Measurements from ENCODE around the gene DUSP28.
A peak's percentile ranks its signal among the peaks of the same experiment; 100 is the strongest.

Gene DUSP28, protein sequence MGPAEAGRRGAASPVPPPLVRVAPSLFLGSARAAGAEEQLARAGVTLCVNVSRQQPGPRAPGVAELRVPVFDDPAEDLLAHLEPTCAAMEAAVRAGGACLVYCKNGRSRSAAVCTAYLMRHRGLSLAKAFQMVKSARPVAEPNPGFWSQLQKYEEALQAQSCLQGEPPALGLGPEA

DNA sequence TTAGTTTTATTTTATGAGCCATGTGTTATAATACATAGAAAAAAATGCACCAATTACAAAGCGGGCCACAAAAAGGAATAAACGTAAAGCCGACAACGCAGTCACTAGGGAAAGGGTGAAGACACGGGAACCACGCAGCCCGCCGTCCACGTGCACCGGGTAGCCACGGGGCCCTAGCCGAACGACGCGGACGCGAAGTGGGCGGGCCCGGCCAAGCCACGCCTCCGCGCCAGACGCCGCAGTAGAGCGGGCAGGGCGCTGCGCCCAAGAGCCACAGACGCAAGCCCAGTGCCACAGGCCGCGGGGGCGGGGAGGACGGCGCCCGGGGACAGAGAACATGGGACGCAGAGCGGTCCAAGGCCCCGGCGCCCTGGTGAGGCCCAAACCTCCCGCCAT, at the start of gene DUSP28:
Gene DUSP28, plus strand, starts transcription at position 274 of the 396 bp plus-strand sequence. CDS start 328 bp downstream, outside the sequence.
- CTCF ChIA-PET, result interaction anchor here (7.9 kb wide), 1 partner anchor 24 kb away, joined by 100 read pairs; the partner anchor contains the start of gene CAPN10

DNA sequence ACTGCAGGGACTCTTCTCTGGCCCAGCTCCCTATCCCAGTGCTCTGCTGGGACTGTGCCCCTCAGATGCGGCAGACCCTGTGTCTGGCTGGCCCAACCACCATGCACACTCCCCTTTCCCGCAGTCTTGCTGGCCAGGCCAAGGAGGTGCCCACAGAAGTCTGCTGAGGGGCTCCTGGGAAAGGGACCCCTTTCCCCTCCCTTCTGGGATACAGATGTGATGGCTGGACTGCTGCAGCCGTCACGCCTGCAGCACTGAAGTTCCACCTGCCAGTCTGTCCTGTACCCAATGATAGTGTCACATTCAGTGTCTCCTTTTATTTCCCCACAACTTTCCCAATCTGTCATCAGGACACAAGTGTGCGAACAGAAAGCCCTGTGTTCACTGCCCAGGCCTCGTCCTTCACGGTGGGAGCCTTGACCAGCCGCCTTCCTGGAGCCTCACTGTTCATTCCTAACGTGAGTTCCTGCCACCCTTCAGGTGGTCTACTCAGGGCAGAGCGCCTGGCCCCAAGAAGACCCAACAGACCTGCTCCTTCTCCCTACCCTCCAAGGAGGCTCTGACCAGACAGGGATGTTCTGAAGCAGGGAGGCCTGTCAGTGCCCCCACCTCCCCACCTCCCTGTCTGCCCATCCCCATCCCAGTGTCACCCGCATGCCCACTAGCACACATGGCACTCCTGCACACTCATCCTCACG, 49.5 kb upstream of the DUSP28 start:
- H3K36me3 Mint-ChIP-seq, result peaks cover 1% of the 10 kb centered on the region
- CTCF ChIA-PET, result interaction anchor here (1.4 kb wide), 1 partner anchor 46 kb away, joined by 3 read pairs; no protein-coding TSS in a partner anchor
- no peak overlapping the region for H3K27ac Mint-ChIP-seq
- H3K9me3 Mint-ChIP-seq, result no peaks in the 10 kb centered on the region
- H3K4me3 Mint-ChIP-seq, result no peak overlapping the region
- no peaks in the 10 kb centered on the region for H3K27me3 Mint-ChIP-seq
- H3K4me1 Mint-ChIP-seq, result peaks cover 13% of the 10 kb centered on the region
- DNase-seq, result no peak

More for the DNA sequence above, at the start of gene DUSP28:
- Mint-ChIP-seq H3K4me1 (peaks cover 73% of the 10 kb centered on the region), H3K4me3 (peak within 1 kb of the TSS; percentile 82), H3K27ac (peak within 1 kb of the TSS; percentile 90), H3K36me3 (peaks cover 55% of the 10 kb centered on the region), H3K9me3 (no peaks in the 10 kb centered on the region), H3K27me3 (no peaks in the 10 kb centered on the region)
- peak; percentile 93 for DNase-seq

DNA sequence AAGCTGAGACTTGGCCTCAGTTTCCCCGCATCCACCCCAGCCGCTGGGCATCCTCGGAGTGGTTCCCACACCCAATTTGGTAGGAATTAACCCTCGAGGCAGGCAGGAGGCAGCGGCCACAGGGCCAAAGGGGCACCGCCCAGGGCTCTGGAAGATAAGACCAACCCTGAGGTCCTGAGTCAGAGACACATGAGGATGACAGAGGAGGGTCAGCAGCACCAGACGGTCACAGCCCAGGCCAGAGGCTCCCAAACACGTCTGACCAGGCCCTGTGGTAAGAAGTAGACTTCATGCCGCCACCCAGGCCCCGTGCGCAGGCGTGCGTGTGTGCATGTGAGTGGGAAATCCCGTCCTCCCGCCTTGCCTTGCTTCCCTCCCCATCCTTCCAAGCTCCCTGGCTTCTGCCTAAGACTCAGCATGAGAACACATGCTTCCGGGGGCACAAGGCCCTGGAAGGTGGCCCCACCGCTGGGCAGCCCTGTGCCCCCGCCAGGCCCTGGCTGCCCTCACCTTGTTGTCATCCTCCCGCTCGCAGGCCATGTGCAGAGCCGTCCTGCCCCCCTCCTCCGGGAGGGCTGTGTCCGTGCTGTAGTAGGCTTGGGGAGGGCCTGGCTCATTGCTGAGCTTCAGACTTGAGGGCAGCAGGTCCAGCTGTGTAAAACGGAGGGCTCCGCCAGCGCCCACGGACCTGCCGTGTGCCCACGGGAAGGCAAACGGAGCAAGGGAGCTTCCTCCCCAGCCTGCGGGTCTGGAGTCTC, 48.6 kb upstream of the DUSP28 start:
- H3K4me1 Mint-ChIP-seq, result peaks cover 13% of the 10 kb centered on the region
- CTCF ChIA-PET, result interaction anchor here (1.4 kb wide), 1 partner anchor 45 kb away, joined by 3 read pairs; no protein-coding TSS in a partner anchor
- H3K27me3 Mint-ChIP-seq, result no peaks in the 10 kb centered on the region
- H3K9me3 Mint-ChIP-seq, result no peaks in the 10 kb centered on the region
- DNase-seq, result no peak
- H3K27ac Mint-ChIP-seq, result no peak overlapping the region
- no peak overlapping the region for H3K4me3 Mint-ChIP-seq
- H3K36me3 Mint-ChIP-seq, result peaks cover 1% of the 10 kb centered on the region

DNA sequence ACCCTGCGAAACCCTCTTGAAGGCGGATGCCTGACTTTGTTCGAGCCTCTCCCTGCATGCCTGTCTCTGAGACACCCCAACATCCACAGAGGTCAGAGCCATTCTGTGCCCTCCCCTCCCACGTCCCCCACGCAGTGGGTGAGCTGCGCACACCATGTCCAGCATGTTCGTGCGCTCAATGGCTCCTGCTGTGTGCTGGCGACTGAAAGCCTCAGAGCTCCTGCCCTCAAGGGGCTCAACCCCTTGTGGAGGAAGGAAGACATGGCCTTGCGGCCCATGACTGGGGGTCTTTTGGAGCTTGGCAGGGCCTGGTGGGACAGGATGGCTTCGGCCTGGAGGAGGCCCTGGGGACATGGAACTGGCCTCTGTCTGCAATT, 48.1 kb upstream of the DUSP28 start:
- no peak overlapping the region for H3K4me3 Mint-ChIP-seq
- H3K4me1 Mint-ChIP-seq, result peaks cover 13% of the 10 kb centered on the region
- CTCF ChIA-PET, result interaction anchor here (1.4 kb wide), 1 partner anchor 45 kb away, joined by 3 read pairs; no protein-coding TSS in a partner anchor
- peaks cover 1% of the 10 kb centered on the region for H3K36me3 Mint-ChIP-seq
- no peaks in the 10 kb centered on the region for H3K27me3 Mint-ChIP-seq
- DNase-seq, result no peak
- H3K27ac Mint-ChIP-seq, result no peak overlapping the region
- no peaks in the 10 kb centered on the region for H3K9me3 Mint-ChIP-seq

DNA sequence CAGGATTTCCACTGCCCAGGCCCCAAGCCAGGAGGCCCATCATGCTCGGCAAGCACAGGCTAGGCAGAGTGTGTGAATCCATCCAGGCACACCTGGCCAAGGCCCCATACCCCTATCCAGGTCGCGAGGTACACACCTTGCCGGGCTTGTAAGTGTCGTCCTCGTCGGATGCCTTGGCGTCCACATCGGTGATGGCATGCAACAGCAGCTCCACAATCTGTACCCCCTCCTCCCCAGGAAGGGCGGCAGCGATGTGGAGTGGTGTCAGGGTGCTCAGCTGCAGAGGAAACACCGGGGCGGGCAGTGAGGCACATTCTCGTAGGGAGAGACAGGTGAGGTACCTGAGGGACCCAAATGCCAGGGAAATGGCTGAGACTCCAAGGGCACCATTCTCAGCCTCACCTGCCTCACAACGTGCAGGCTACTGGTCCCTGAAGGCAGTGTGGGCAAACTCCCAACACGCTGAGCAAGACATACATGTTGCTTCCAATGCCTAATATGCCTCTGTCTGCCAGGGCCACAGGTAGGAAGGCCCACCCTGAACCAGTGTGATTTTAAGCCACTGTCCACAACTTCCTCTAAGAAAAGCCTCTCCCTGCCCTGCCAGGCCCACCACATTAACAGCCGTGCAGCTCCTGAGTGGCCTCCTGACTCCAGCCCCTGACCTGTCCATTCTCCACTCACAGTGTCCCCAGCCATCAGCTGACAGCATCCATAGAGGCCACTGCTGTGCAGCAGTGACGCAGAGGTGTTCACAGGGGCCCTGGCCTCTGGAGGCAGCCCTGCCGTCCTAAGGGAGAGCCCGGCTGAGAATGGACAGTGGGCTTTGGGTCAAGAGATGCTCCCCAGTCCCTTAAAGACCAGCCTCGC, 47.3 kb upstream of the DUSP28 start:
- peaks cover 13% of the 10 kb centered on the region for H3K4me1 Mint-ChIP-seq
- CTCF ChIA-PET, result interaction anchor here (1.3 to 1.8 kb wide), 4 partner anchors 10 to 75 kb away, joined by 4 to 20 read pairs (median 7); no protein-coding TSS in a partner anchor
- H3K27me3 Mint-ChIP-seq, result no peaks in the 10 kb centered on the region
- peak overlapping the region; percentile 60 for H3K27ac Mint-ChIP-seq
- H3K36me3 Mint-ChIP-seq, result peaks cover 1% of the 10 kb centered on the region
- H3K4me3 Mint-ChIP-seq, result no peak overlapping the region
- no peaks in the 10 kb centered on the region for H3K9me3 Mint-ChIP-seq
- DNase-seq, result no peak

DNA sequence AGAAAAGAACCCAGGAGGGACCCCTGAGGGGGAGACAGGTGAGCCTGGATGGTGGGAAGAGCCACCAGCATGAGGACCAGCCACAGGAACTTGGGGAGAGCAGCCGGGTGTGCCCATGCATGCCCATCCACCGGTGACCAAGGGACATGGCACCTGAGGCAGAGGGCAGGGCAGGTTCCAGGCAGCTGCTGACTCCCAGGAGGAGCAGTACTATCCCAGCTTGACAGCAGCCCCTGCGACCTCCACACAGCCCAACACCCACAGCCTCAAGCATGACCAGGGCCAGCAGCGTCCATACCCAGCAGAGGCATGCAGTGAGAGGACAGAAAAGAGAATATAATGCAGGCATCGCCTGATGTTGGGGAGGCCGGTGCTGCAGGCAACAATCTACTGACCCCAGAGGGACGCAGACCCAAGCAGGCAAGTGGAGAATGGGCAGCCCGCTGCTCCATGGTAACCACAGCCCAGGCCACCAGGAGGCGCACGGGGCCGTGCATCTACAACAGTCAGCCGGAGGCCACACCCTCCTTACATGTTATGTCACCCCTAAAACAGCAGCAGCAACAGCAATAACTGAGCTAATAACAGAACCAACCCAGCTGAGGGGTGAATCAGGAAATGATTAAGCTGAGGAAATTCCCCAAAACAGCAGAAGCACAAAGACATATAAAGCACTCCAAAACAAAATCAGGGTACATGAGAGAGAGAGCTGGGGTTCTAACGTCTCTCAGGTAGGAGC, 46.4 kb upstream of the DUSP28 start:
- Mint-ChIP-seq H3K4me3 (no peak overlapping the region), H3K27ac (no peak overlapping the region), H3K4me1 (peaks cover 13% of the 10 kb centered on the region), H3K9me3 (no peaks in the 10 kb centered on the region), H3K27me3 (no peaks in the 10 kb centered on the region), H3K36me3 (peaks cover 3% of the 10 kb centered on the region)
- peak; percentile 88 for DNase-seq
- CTCF ChIA-PET, result interaction anchor here (0.6 to 1.9 kb wide), 32 partner anchors 9 to 328 kb away, joined by 3 to 20 read pairs (median 4); partner anchors contain the start of genes ANKMY1, CAPN10 and RNPEPL1

DNA sequence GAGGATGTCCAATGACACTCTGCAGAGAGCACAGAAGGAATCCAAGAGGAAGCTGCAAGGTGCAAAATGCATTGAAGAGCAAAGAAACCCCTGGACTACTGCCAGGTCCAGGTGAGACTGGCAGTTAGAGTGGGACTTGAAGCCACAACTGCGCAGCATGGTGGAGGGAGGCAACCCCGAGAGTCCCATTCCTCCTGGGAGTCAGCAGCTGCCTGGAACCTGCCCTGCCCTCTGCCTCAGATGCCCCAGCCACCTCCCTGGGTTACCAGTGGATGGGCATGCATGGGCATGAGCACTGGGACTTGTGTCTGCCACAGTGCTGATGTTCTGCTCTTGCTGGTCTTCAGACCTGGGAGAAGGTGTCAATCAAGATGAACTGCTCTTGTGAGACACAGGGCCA, 45.5 kb upstream of the DUSP28 start:
- DNase-seq, result peak; percentile 4
- CTCF ChIA-PET, result interaction anchor here (0.7 to 1.9 kb wide), 18 partner anchors 10 to 327 kb away, joined by 3 to 20 read pairs (median 4); partner anchors contain the start of genes ANKMY1 and CAPN10
- Mint-ChIP-seq H3K27me3 (peaks cover 8% of the 10 kb centered on the region), H3K4me3 (no peak overlapping the region), H3K4me1 (peaks cover 13% of the 10 kb centered on the region), H3K36me3 (peaks cover 4% of the 10 kb centered on the region), H3K9me3 (no peaks in the 10 kb centered on the region), H3K27ac (no peak overlapping the region)

DNA sequence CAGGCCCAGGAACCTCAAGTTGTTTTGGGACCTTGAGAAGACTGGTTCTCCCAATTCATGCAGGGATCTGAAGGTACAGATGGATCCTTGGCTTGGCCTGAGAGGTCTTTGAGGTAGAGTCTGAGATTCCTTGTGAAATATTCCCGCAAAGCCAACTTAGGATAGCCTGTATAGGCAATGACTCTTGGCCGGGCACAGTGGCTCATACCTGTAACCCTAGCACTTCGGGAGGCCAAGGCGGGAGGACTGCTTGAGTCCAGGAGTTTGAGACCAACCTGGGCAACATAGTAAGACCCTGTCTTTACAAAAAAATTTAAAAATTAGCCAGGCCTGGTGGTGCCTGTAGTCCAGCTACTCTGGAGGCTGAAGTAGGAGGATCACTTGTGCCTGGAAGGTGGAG, 42.8 kb upstream of the DUSP28 start:
- no peak overlapping the region for H3K27ac Mint-ChIP-seq
- H3K4me1 Mint-ChIP-seq, result peaks cover 13% of the 10 kb centered on the region
- DNase-seq, result peak; percentile 7
- H3K4me3 Mint-ChIP-seq, result no peak overlapping the region
- H3K36me3 Mint-ChIP-seq, result peaks cover 16% of the 10 kb centered on the region
- CTCF ChIA-PET, result no interaction called here
- H3K27me3 Mint-ChIP-seq, result peaks cover 14% of the 10 kb centered on the region
- peaks cover 3% of the 10 kb centered on the region for H3K9me3 Mint-ChIP-seq

DNA sequence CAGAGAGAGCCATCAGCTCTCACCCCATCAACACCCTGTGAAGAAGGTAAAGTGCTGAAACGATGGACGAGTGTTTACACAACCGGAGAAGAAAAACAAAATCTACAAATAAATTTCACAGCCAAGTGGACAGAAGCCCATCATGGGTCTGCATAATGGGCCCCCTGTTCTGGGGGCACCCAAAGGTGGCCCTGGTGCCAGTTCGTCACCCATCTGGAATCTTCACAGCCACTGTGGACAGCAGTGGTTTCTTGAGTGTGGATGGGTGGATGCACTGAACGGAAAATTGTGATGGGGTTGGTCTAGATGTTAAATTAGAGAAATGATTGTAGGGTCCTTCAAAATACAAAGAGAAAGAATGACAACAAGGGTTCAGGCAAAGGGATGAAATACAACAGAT, 41.2 kb upstream of the DUSP28 start:
- Mint-ChIP-seq H3K27ac (no peak overlapping the region), H3K4me3 (no peak overlapping the region), H3K9me3 (peaks cover 13% of the 10 kb centered on the region), H3K36me3 (peaks cover 30% of the 10 kb centered on the region), H3K4me1 (peaks cover 5% of the 10 kb centered on the region), H3K27me3 (peaks cover 14% of the 10 kb centered on the region)
- CTCF ChIA-PET, result no interaction called here
- peak; percentile 0 for DNase-seq

DNA sequence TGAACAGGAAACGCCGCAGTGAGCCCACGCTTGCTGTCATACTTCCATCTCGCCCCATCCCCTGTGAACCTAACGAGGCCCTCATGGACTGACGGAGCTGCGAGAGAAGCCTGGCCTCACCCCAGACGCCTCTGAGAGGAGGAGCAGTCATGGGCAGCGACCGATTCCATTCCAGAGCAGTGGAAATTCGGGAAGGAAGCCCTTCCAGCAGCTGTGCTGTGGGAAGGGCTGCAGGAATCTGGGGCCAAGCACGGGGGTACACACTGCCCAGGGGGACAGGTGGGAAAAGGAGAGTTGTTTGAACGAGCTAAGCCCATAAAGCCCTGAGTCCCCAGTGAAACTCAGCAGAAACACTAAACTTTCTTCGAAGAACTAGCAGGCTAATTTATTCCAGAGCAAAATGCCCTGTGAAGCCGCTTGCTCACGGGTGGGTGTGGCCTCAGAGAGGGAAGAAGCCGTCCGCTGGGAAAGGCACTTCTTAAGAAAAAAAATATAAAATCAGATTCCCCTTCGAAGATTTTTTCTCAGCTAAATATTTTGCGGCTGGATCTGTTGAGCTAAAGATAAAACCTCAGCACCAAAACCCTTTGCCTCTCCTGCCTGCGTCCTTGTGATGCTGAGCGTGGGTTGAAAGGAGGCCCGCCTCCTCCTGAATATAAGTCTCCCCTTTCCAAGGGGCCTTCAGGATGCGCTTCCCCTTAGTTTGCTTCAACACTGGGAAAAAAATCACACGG, 40.6 kb upstream of the DUSP28 start:
- Mint-ChIP-seq H3K36me3 (peaks cover 34% of the 10 kb centered on the region), H3K4me1 (no peaks in the 10 kb centered on the region), H3K9me3 (peaks cover 18% of the 10 kb centered on the region), H3K4me3 (no peak overlapping the region), H3K27me3 (peaks cover 14% of the 10 kb centered on the region), H3K27ac (no peak overlapping the region)
- CTCF ChIA-PET, result no interaction called here
- DNase-seq, result peak; percentile 17

DNA sequence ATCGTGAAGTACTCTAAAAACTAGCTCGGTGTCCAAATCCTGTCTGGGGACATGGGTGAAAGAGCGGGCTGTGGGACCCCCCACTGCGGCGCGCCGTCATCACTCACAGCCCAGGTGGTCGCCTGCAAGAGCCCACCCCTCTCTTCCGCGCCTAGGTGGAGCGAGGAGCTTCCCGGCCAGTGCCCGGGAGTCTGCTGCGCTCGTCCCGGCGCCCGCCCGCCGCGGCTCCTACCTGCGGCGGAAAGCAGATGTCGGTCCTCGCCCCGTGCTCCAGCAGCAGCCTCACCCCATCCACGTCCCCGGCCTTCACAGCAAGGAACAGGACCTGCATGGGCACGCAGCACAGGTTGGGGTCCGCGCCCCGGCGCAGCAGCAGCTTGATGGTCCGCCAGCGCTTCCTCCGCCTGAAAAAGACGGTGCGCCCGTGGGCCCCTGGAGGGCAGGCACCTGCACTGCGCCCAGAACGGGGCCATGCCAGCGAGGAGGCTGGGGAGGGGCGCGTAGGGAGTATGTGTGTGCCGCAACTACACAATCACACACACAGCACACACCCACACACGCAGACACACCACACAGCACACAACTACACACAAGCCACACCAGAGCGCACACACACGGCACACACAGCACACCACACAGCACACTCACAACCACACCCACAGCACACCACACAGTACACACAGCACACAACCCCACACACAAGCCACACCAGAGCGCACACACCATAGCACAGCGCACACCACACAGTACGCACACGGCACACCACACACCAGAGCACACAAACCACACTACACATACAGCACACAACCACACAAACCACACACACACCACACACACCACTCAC, 39.8 kb upstream of the DUSP28 start:
- peaks cover 26% of the 10 kb centered on the region for H3K9me3 Mint-ChIP-seq
- peak; percentile 19 for DNase-seq
- H3K36me3 Mint-ChIP-seq, result peaks cover 42% of the 10 kb centered on the region
- no peak overlapping the region for H3K4me3 Mint-ChIP-seq
- CTCF ChIA-PET, result no interaction called here
- no peaks in the 10 kb centered on the region for H3K4me1 Mint-ChIP-seq
- peaks cover 14% of the 10 kb centered on the region for H3K27me3 Mint-ChIP-seq
- no peak overlapping the region for H3K27ac Mint-ChIP-seq

DNA sequence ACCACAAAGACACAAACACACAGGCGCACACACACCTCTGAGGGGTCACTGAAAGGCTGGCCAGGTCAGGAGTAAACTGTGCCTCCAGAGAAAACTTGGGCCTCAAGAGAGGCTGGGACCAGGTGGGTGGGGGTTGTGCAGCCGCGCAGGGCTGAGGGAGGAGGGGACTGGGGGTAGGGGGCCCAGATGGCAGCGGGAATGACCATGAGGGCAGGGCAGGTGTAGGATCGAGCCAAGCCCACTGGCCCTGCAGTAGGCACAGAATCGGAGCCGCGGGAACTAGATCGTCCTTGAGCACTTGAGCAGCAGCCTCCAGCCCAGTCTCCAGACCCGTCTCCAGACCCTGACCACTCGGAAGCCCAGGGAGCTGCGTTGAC, 39.2 kb upstream of the DUSP28 start:
- CTCF ChIA-PET, result no interaction called here
- no peak for DNase-seq
- no peaks in the 10 kb centered on the region for H3K4me1 Mint-ChIP-seq
- H3K4me3 Mint-ChIP-seq, result no peak overlapping the region
- H3K27ac Mint-ChIP-seq, result no peak overlapping the region
- H3K27me3 Mint-ChIP-seq, result peaks cover 14% of the 10 kb centered on the region
- H3K36me3 Mint-ChIP-seq, result peaks cover 46% of the 10 kb centered on the region
- H3K9me3 Mint-ChIP-seq, result peaks cover 30% of the 10 kb centered on the region
